Transverse colon (tissue), 4 donors: ENCODE measurements around the gene FAM43A. TPM values are rescaled to one million over a fixed set of nuclear protein-coding genes. Genes with fewer than 3 reads are reported as not detected.

Experiments
- DNase-seq: peaks from one replicate; pipeline ENCODE4 v3.0.0-alpha.2; 2019
- H3K27ac ChIP-seq, 4 donors: fragments of 200-600 bp; sonication (generic); 2 replicates each; pipeline ENCODE4 v1.5.1; 2016 to 2018; ENCODE audit warnings: inconsistent platforms in 4 of 4
- H3K27me3 ChIP-seq: fragments of 200-600 bp; sonication (generic); 2 replicates; pipeline ENCODE4 v1.5.1; 2017; ENCODE audit warnings: inconsistent platforms
- H3K36me3 ChIP-seq, 4 donors: fragments of 200-600 bp; sonication (generic); 2 replicates each; pipeline ENCODE4 v1.5.1; 2017 to 2019; ENCODE audit warnings: inconsistent platforms in 4 of 4
- H3K4me1 ChIP-seq, 4 donors: fragments of 200-600 bp; sonication (generic); 2 replicates each; pipeline ENCODE4 v1.5.1; 2017 to 2020; ENCODE audit warnings: inconsistent platforms in 4 of 4
- H3K4me3 ChIP-seq, 4 donors: fragments of 200-600 bp; sonication (generic); 1 replicate in 1 of 4; 2 replicates in 3 of 4; pipeline versions ENCODE4 v1.5.1 to v1.6.1; 2017 to 2019; ENCODE audit warnings: inconsistent platforms in 4 of 4
- H3K9me3 ChIP-seq, 2 donors: fragments of 200-600 bp; sonication (generic); 2 replicates each; pipeline ENCODE4 v1.5.1; 2017 to 2019; ENCODE audit warnings: inconsistent platforms in 2 of 2
- EP300 ChIP-seq: sonication (generic); formaldehyde crosslinking; IDR thresholded peaks from one replicate; pipeline ENCODE4 v1.6.1; 2017; ENCODE audit warnings: antibody characterized with exemption, low read depth
- POLR2A ChIP-seq: fragments of 450-650 bp; IDR thresholded peaks from one replicate; pipeline ENCODE4 v1.6.1; 2016; ENCODE audit warnings: antibody characterized with exemption, mild to moderate bottlenecking, moderate library complexity
- POLR2AphosphoS5 ChIP-seq, 3 donors: sonication (generic); formaldehyde crosslinking; IDR thresholded peaks; one replicate each; pipeline ENCODE4 v1.6.1; 2016; ENCODE audit warnings: antibody characterized with exemption in 3 of 3
- WGBS, 2 donors: methylation state at CpG; one replicate each; pipeline ENCODE4 v1.1.5; 2018; ENCODE audit warnings: low coverage in 1 of 2; 5-methylcytosine and 5-hydroxymethylcytosine counted together
- in situ Hi-C, 4 donors: fragments of 200-750 bp; cut with MboI; loops; one replicate each; pipeline versions ENCODE4 v1.15.0 to v1.15.1; 2017; ENCODE audit warnings: low sequenced_read_pairs in 3 of 4, low pct_ligation_motif_present in 1 of 4, low pct_unique_long_range_greater_than_20kb in 1 of 4
- intact Hi-C: fragments of 100-400 bp; cut with DNase I; formaldehyde crosslinking; loops from one replicate; pipeline ENCODE4 v1.15.1; 2023; ENCODE audit warnings: low total_unique reads
- total RNA-seq, 4 donors: library from RNA; depleted of rRNA; stranded (reverse); fragments of >200 nt; gene quantifications; one replicate each; pipeline ENCODE4 v1.1.0, GENCODE V29; 2016
- TF ChIP-seq, protein P1 (sequence below), 5 experiments: fragments of 200-600 bp in 3 of 5; fragments of 450-650 bp in 2 of 5; sonication (generic) in 3 of 5; IDR thresholded peaks; 1 replicate in 2 of 5; 2 replicates in 3 of 5; pipeline ENCODE4 v1.5.1; 2016 to 2017; ENCODE audit warnings: antibody characterized with exemption in 5 of 5, inconsistent platforms in 3 of 5, mild to moderate bottlenecking in 2 of 5, moderate library complexity in 1 of 5

Gene FAM43A
- total RNA-seq, 4 donors from 2014 or later, result 31.2 to 111 (median 95.9) TPM

DNA sequence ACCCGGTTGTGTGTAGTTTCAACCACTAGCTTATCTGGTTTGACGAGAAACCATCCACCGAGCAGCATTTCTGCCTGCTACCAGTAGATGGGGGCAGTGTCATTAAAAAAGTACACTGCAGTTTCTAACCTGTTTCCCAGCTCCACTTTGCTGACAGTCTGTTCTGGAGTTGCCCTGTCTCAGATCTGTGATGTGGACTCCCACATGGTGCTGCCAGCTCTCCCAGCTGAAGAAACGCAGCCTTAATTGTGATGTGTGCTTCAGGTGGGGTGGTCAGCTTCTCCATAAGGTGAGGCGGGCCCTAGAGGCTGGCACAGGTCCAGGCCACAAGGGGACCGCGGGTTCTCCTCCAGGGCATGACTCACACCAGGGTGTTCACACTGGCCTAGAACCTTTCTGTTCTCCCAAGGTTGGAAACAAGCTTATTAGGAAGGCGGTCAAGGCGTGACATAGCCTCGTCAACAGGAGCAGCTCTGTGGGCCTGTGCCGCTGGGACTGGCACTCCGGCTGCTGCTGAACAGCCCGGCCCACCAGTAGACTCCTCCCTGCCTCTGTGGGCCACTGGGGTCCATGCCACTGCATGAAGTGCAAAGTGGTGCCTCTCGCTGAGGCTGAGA is 2.9 kb upstream of the FAM43A start:
- peak; percentile 79 for DNase-seq
- Histone ChIP-seq H3K27me3 (no peaks in the 10 kb centered on the region), H3K4me1 (peaks cover 0 to 32% (median 23%) of the 10 kb centered on the region in 4 donors), H3K36me3 (no peaks in the 10 kb centered on the region), H3K9me3 (no peaks in the 10 kb centered on the region), H3K4me3 (no peak overlapping the region), H3K27ac (peak overlapping the region in 3 of 4 donors; percentile 26 to 52 (median 37))
- WGBS, 2 donors, result 43% methylated on average over 14 of the region's 14 CpGs; no CpG with 5 or more reads in 1 of the 2 donors
- intact Hi-C loops (loop anchor here (2.0 to 10.0 kb wide), 3 partner anchors 424 to 862 kb away; partner anchors contain the start of genes PPP1R2 and XXYLT1), in situ Hi-C loops (loop anchor here (10.0 to 25.0 kb wide), 5 partner anchors 279 to 854 kb away; partner anchors contain the start of gene PPP1R2 (in 2 of the 4))
- TF ChIP-seq POLR2AphosphoS5 (IDR thresholded peaks at IDR 0.05) (peak in 2 of 3 donors; percentile 18 to 20), POLR2A (no peak), EP300 (no peak)
- TF ChIP-seq, protein P1, sequence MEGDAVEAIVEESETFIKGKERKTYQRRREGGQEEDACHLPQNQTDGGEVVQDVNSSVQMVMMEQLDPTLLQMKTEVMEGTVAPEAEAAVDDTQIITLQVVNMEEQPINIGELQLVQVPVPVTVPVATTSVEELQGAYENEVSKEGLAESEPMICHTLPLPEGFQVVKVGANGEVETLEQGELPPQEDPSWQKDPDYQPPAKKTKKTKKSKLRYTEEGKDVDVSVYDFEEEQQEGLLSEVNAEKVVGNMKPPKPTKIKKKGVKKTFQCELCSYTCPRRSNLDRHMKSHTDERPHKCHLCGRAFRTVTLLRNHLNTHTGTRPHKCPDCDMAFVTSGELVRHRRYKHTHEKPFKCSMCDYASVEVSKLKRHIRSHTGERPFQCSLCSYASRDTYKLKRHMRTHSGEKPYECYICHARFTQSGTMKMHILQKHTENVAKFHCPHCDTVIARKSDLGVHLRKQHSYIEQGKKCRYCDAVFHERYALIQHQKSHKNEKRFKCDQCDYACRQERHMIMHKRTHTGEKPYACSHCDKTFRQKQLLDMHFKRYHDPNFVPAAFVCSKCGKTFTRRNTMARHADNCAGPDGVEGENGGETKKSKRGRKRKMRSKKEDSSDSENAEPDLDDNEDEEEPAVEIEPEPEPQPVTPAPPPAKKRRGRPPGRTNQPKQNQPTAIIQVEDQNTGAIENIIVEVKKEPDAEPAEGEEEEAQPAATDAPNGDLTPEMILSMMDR (IDR thresholded peaks at IDR 0.05), result peak; percentile 70 to 94 (median 82)

DNA sequence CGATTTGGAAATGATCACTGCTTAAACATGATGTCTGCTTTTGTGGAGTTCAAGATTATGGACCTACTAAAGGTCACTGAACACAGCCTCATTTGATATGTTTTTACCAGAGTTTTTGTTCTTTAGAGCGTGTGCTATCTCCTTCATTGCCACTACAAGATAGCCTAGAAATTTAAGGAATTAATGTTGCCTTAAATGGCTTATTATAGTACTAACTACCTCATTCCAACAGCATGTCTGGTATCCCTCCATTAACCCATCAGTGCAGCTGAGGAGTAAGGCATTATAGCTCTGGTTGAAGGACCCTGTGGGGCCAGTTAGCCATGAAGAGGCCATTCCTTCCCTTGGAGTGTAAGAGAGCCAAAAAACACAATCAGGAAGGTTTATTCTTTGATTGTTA is 2.3 kb upstream of the FAM43A start:
- 86% methylated on average over 2 of the region's 2 CpGs; no CpG with 5 or more reads in 1 of the 2 donors for WGBS, 2 donors
- Histone ChIP-seq H3K27ac (peak overlapping the region in 1 of 4 donors; percentile 37), H3K9me3 (no peaks in the 10 kb centered on the region), H3K36me3 (no peaks in the 10 kb centered on the region), H3K27me3 (no peaks in the 10 kb centered on the region), H3K4me3 (no peak overlapping the region), H3K4me1 (peaks cover 0 to 37% (median 28%) of the 10 kb centered on the region in 4 donors)
- no peak for DNase-seq
- in situ Hi-C loops, result loop anchor here (10.0 to 25.0 kb wide), 5 partner anchors 279 to 854 kb away; partner anchors contain the start of gene PPP1R2 (in 2 of the 4)
- intact Hi-C loops, result loop anchor here (2.0 to 10.0 kb wide), 3 partner anchors 423 to 861 kb away; partner anchors contain the start of genes PPP1R2 and XXYLT1
- TF ChIP-seq POLR2A (no peak), EP300 (no peak), POLR2AphosphoS5 (IDR thresholded peaks at IDR 0.05) (no peak)
- TF ChIP-seq, protein P1 (IDR thresholded peaks at IDR 0.05), result no peak

DNA sequence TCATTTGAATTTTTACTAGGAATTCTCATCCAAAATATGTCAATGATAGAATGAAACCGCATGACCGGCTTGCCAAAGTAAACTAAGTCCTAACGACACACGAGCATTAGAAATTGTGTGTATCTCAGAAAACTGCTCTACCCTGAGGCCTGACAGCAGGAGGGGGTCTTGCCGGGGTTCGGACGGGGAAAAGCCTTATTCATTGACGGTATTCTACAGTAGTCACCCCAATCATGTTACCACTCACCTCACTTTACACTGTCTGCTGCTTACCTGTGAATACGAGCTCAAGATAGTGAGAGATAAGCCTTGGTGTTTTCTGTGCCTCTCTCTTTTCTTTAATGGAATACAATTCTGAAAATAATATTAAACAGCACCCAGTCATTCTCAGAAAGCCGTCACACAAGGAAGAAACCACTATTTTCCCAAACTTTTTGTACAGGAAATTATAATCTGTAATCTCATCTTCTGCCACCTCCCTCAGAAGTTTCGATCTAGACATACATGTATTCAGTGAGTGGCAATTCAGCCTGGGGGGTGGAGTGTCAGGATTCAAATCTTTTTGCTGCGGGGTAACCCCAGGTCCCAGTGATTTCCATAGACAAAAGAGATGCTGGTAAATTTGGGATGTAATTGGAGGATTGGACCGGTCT is 492 bp upstream of the FAM43A start:
- Histone ChIP-seq H3K4me3 (peak overlapping the region in 3 of 4 donors; percentile 54 to 89 (median 87)), H3K27ac (peak overlapping the region; percentile 86 to 93 (median 89)), H3K27me3 (no peaks in the 10 kb centered on the region), H3K9me3 (no peaks in the 10 kb centered on the region), H3K36me3 (no peaks in the 10 kb centered on the region), H3K4me1 (peaks cover 0 to 52% (median 35%) of the 10 kb centered on the region in 4 donors)
- no peak for DNase-seq
- in situ Hi-C loops (loop anchor here (10.0 to 25.0 kb wide), 5 partner anchors 277 to 852 kb away; partner anchors contain the start of gene PPP1R2 (in 2 of the 4)), intact Hi-C loops (loop anchor here (5.0 to 10.0 kb wide), 2 partner anchors 572 to 860 kb away; partner anchors contain the start of gene PPP1R2)
- no peak for TF ChIP-seq POLR2AphosphoS5 (IDR thresholded peaks at IDR 0.05)
- WGBS, 2 donors, result 55 to 57% methylated on average over 6 to 13 of the region's 13 CpGs

DNA sequence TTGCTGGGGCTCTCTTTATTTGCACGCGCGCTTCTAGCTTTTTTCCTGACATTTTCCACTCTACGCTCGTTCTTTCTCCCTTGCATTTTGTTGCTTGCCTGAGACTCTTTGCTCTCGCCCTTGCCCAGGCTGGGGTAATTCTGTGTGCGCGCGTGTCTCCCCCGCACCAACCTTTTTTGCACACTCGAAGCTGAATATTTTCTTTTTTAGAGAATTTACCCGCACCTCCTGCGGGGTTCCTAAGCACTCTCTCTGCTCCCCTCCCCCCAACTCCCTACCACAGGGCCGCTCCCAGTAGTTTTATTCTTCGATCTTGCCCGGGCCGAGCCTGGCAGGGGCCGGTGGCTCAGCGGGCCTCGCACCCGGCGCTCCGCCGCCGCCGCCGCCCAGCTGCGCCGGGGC is 732 bp downstream of the FAM43A start:
- WGBS, 2 donors, result 0 to 1% methylated on average over 11 to 29 of the region's 29 CpGs
- Histone ChIP-seq H3K36me3 (no peaks in the 10 kb centered on the region), H3K4me3 (peak overlapping the region; percentile 54 to 89 (median 72)), H3K4me1 (peaks cover 0 to 52% (median 35%) of the 10 kb centered on the region in 4 donors), H3K9me3 (no peaks in the 10 kb centered on the region), H3K27me3 (no peaks in the 10 kb centered on the region), H3K27ac (peak overlapping the region; percentile 86 to 93 (median 89))
- intact Hi-C loops, result loop anchor here (5.0 to 10.0 kb wide), 2 partner anchors 571 to 858 kb away; partner anchors contain the start of gene PPP1R2
- no peak for TF ChIP-seq POLR2AphosphoS5 (IDR thresholded peaks at IDR 0.05)
- no peak for TF ChIP-seq POLR2A
- TF ChIP-seq EP300, result no peak
- TF ChIP-seq, protein P1 (IDR thresholded peaks at IDR 0.05), result no peak
- in situ Hi-C loops, result loop anchor here (10.0 to 25.0 kb wide), 5 partner anchors 276 to 851 kb away; partner anchors contain the start of gene PPP1R2 (in 2 of the 4)
- no peak for DNase-seq
